HEK293 (cell line): Measurements from ENCODE around the gene HIF1A.

Source experiments
- CTCF ChIA-PET: fragments of 350-600 bp; formaldehyde crosslinking; extraction: SDS; loops from one replicate; lab custom pipeline; 2021; ENCODE audit warnings: antibody characterized with exemption; lab: Yijun Ruan, JAX
- POLR2A ChIA-PET: fragments of 300-600 bp; formaldehyde crosslinking; extraction: SDS; loops from one replicate; lab custom pipeline; 2020; ENCODE audit warnings: antibody characterized with exemption, inconsistent platforms; lab: Yijun Ruan, JAX
- H3K27ac ChIP-seq: fragments of 200-500 bp; sonication (Bioruptor generic); 2 replicates; pipeline ENCODE4 v1.5.1; 2014; ENCODE audit warnings: low read depth, low read length, control low read depth, inconsistent platforms; ENCODE audit errors: extremely low read depth
- H3K36me3 ChIP-seq, 2 experiments: fragments of 200-500 bp in 1 of 2; sonication (Bioruptor generic) in 1 of 2; 1 replicate in 1 of 2; 2 replicates in 1 of 2; pipeline ENCODE4 v1.5.1; 2014 to 2017; ENCODE audit warnings: inconsistent platforms in 2 of 2, low read length in 2 of 2; ENCODE audit not compliant: control insufficient read depth in 2 of 2, insufficient read depth in 1 of 2
- H3K4me1 ChIP-seq: fragments of 200-500 bp; sonication (Bioruptor generic); 2 replicates; pipeline ENCODE4 v1.5.1; 2014; ENCODE audit warnings: mild to moderate bottlenecking, low read length, inconsistent platforms; ENCODE audit not compliant: control insufficient read depth, insufficient read depth
- H3K4me3 ChIP-seq: 2 replicates; pipeline ENCODE4 v1.5.1; 2011; ENCODE audit warnings: low read depth, mild to moderate bottlenecking, control low read depth, low read length, moderate library complexity
- H3K9me3 ChIP-seq: fragments of 200-500 bp; sonication (Bioruptor generic); 2 replicates; pipeline ENCODE4 v1.5.1; 2014; ENCODE audit warnings: low read depth, low read length, inconsistent platforms; ENCODE audit not compliant: control insufficient read depth, insufficient read depth
- GLI4 ChIP-seq: fragments of 450-650 bp; formaldehyde crosslinking; IDR thresholded peaks from 2 replicates; pipeline ENCODE4 v1.5.1; 2016; ENCODE audit warnings: missing biosample characterization, missing genetic modification characterization
- OSR2 ChIP-seq: fragments of 450-650 bp; formaldehyde crosslinking; IDR thresholded peaks from 2 replicates; pipeline ENCODE4 v1.5.1; 2016; ENCODE audit warnings: missing biosample characterization, missing genetic modification characterization
- SCRT1 ChIP-seq: fragments of 450-650 bp; formaldehyde crosslinking; IDR thresholded peaks from 2 replicates; pipeline ENCODE4 v1.5.1; 2016; ENCODE audit warnings: missing biosample characterization, missing genetic modification characterization, borderline replicate concordance
- SCRT2 ChIP-seq: fragments of 450-650 bp; formaldehyde crosslinking; IDR thresholded peaks from 2 replicates; pipeline ENCODE4 v1.5.1; 2016; ENCODE audit warnings: missing biosample characterization, missing genetic modification characterization
- SETDB1 ChIP-seq: IDR thresholded peaks from one replicate; pipeline ENCODE4 v1.6.1; 2017; ENCODE audit warnings: mild to moderate bottlenecking, low read length, moderate library complexity, mixed read lengths; ENCODE audit not compliant: insufficient read length
- TRIM28 ChIP-seq: IDR thresholded peaks from 2 replicates; pipeline ENCODE4 v1.6.1; 2011; ENCODE audit warnings: low read length, control low read depth, borderline replicate concordance
- ZBTB17 ChIP-seq: fragments of 450-650 bp; formaldehyde crosslinking; IDR thresholded peaks from 2 replicates; pipeline ENCODE4 v1.5.1; 2016; ENCODE audit warnings: missing biosample characterization, missing genetic modification characterization
- ZBTB44 ChIP-seq: fragments of 450-650 bp; IDR thresholded peaks from 2 replicates; pipeline ENCODE4 v1.5.1; 2018; ENCODE audit warnings: missing biosample characterization, mild to moderate bottlenecking, missing genetic modification characterization
- ZBTB8A ChIP-seq: fragments of 450-650 bp; formaldehyde crosslinking; IDR thresholded peaks from 2 replicates; pipeline ENCODE4 v1.5.1; 2016; ENCODE audit warnings: missing biosample characterization, missing genetic modification characterization
- ZNF169 ChIP-seq: fragments of 450-650 bp; formaldehyde crosslinking; IDR thresholded peaks from 2 replicates; pipeline ENCODE4 v1.5.1; 2016; ENCODE audit warnings: missing biosample characterization, missing genetic modification characterization
- ZNF211 ChIP-seq: fragments of 450-650 bp; formaldehyde crosslinking; IDR thresholded peaks from 2 replicates; pipeline ENCODE4 v1.5.1; 2016; ENCODE audit warnings: low read depth, missing biosample characterization, missing genetic modification characterization
- ZNF324 ChIP-seq: fragments of 450-650 bp; formaldehyde crosslinking; IDR thresholded peaks from 2 replicates; pipeline ENCODE4 v1.5.1; 2016; ENCODE audit warnings: missing biosample characterization, missing genetic modification characterization
- ZNF398 ChIP-seq: fragments of 450-650 bp; formaldehyde crosslinking; IDR thresholded peaks from 2 replicates; pipeline ENCODE4 v1.5.1; 2017; ENCODE audit warnings: missing biosample characterization, missing genetic modification characterization
- ZNF658 ChIP-seq: fragments of 450-650 bp; formaldehyde crosslinking; IDR thresholded peaks from 2 replicates; pipeline ENCODE4; 2016; ENCODE audit warnings: missing biosample characterization, missing genetic modification characterization
- ZNF785 ChIP-seq: fragments of 450-650 bp; formaldehyde crosslinking; IDR thresholded peaks from 2 replicates; pipeline ENCODE4 v1.5.1; 2016; ENCODE audit warnings: missing biosample characterization, missing genetic modification characterization
- ZNF837 ChIP-seq: fragments of 450-650 bp; formaldehyde crosslinking; IDR thresholded peaks from 2 replicates; pipeline ENCODE4 v1.5.1; 2016; ENCODE audit warnings: missing biosample characterization, missing genetic modification characterization
- TF ChIP-seq, protein P1 (sequence below): fragments of 450-650 bp; formaldehyde crosslinking; IDR thresholded peaks from 2 replicates; pipeline ENCODE4 v1.5.1; 2016; ENCODE audit warnings: missing biosample characterization, missing genetic modification characterization

HIF1A gene

DNA sequence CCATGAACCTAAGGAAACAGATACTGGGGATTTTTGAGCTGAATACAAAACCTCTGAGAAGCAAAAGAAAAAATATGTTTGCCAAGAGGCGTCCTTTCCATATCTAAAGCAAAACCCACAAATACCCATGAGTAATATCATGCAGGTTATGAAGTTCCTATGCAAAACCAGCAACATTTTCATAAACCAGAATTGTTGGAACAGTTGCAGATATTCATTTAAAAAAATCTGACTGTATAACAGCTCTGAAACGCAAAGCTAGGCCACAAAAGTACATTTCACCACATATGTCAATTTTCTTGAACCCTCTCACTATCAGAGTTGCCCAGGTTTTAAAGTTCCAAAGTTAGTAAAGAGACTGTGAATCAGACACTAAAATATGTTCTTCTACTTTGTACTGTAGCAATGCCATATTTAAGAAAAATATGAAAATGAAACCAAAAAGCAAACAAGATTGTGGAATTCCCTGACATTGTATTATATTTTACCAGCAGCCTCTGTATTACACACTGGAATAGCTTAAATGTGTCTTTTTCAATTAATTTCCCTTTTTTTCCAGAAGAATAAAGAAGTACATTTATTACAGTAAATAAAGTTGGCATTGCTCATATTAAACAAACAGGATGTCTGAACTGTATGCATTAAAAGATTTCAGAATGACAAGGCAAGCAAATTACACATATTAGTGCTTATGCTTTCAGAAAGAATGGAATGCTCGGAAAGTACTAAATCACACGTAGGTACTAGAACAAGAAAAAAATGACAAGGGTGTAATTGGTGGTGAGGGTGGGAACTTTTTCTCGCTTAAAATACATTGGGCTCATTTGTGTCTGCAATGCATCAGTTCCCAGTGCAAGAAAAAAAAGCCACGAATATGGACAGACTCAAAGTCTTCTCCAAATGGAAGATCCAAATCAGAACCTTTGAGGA is 33.6 kb upstream of the HIF1A start:
- CTCF ChIA-PET: interaction anchor here (0.7 kb wide), 1 partner anchor 176 kb away, joined by 3 read pairs; no protein-coding TSS in a partner anchor
- Histone ChIP-seq H3K9me3 (no peaks in the 10 kb centered on the region), H3K4me3 (no peak overlapping the region)
- POLR2A ChIA-PET: no interaction called here
- TF ChIP-seq OSR2 (no peak), ZNF837 (tag by site-specific recombination) (no peak), ZNF169 (no peak), ZNF658 (tag by site-specific recombination) (no peak), ZNF398 (no peak), ZBTB44 (tag by site-specific recombination) (no peak), ZNF324 (no peak)
- TF ChIP-seq, all 188 proteins: peak for 0
- Histone ChIP-seq H3K27ac (no peak overlapping the region), H3K4me1 (no peaks in the 10 kb centered on the region), H3K36me3 (no peaks in the 10 kb centered on the region)

DNA sequence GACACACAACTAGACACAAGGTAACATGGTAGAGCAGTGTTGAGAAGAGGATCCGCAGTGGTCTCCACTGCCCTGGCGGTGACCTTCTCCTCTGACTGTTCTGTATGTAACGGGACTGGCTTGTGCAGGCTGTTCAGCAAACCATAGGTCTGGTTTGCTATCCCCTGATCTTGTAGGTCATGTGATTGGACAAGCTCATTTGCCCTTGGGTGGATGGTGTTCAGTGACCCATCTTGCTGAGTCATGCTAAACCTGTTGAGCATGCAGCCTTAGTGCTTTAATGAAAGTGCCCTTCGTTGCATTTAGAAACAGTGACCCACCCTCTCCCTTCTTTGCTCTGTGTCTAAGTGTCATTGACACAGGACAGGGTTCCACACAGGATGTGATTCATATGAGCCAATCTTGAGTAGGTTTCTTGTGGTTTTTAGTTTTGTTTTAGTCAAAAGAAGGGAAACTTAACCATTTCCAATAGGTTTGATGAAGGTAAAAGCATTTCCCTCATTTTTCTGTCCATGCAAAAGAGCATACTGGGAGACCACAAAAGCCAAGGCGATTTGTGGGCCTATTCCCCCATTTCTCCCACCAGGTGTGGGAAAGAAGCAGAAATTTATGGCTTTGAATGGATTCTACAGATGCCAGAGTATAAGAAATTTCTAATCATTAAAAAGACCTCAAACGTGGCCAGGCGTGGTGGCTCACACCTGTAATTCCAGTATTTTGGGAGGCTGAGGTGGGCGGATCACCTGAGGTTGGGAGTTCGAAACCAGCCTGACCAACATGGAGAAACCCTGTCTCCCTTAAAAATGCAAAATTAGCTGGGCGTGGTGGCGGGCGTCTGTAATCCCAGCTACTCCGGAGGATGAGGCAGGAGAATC is 32.6 kb upstream of the HIF1A start:
- TF ChIP-seq, protein P1, sequence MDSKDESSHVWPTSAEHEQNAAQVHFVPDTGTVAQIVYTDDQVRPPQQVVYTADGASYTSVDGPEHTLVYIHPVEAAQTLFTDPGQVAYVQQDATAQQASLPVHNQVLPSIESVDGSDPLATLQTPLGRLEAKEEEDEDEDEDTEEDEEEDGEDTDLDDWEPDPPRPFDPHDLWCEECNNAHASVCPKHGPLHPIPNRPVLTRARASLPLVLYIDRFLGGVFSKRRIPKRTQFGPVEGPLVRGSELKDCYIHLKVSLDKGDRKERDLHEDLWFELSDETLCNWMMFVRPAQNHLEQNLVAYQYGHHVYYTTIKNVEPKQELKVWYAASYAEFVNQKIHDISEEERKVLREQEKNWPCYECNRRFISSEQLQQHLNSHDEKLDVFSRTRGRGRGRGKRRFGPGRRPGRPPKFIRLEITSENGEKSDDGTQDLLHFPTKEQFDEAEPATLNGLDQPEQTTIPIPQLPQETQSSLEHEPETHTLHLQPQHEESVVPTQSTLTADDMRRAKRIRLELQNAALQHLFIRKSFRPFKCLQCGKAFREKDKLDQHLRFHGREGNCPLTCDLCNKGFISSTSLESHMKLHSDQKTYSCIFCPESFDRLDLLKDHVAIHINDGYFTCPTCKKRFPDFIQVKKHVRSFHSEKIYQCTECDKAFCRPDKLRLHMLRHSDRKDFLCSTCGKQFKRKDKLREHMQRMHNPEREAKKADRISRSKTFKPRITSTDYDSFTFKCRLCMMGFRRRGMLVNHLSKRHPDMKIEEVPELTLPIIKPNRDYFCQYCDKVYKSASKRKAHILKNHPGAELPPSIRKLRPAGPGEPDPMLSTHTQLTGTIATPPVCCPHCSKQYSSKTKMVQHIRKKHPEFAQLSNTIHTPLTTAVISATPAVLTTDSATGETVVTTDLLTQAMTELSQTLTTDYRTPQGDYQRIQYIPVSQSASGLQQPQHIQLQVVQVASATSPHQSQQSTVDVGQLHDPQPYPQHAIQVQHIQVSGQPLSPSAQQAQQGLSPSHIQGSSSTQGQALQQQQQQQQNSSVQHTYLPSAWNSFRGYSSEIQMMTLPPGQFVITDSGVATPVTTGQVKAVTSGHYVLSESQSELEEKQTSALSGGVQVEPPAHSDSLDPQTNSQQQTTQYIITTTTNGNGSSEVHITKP: peak; percentile 14; the same call in 1 of the 2 replicates
- TF ChIP-seq SCRT1: peak; percentile 59; the same call in 1 of the 2 replicates
- 0 out of 2 replicates have a peak, but pooled peaks have one; percentile 14 for TF ChIP-seq ZBTB17 (tag by site-specific recombination)
- peak; percentile 42; the same call in 1 of the 2 replicates for TF ChIP-seq ZBTB44 (tag by site-specific recombination)
- peak; percentile 37; the same call in 1 of the 2 replicates for TF ChIP-seq ZNF211 (tag by site-specific recombination)
- peak; percentile 90 for TF ChIP-seq SETDB1
- TF ChIP-seq SCRT2 (tag by site-specific recombination): peak; percentile 88
- no peak for TF ChIP-seq GLI4 (tag by site-specific recombination)
- no peak for TF ChIP-seq ZNF785 (tag by site-specific recombination)
- TF ChIP-seq TRIM28: peak; percentile 92; the same call in 1 of the 2 replicates
- TF ChIP-seq ZBTB8A (tag by site-specific recombination): peak; percentile 34; the same call in 1 of the 2 replicates
- Histone ChIP-seq H3K4me1 (no peaks in the 10 kb centered on the region), H3K4me3 (no peak overlapping the region), H3K27ac (no peak overlapping the region), H3K9me3 (no peaks in the 10 kb centered on the region), H3K36me3 (no peaks in the 10 kb centered on the region)
- ChIA-PET POLR2A (no interaction called here), CTCF (no interaction called here)
